Kidney (tissue), 14 donors: ENCODE data around the gene STXBP6. TPM values are rescaled to one million over a fixed set of nuclear protein-coding genes. Genes with fewer than 3 reads are reported as not detected.

Experiments
- DNase-seq, 5 donors: peaks; one replicate each; pipeline ENCODE4 v3.0.0-alpha.2; 2013 to 2020
- FAIRE-seq: peaks from 2 replicates; lab custom pipeline; 2012; peaks lifted over from hg19 to GRCh38; lab: Jason Lieb, UNC
- H3K27ac ChIP-seq, 2 donors: one replicate each; pipeline ENCODE4 v1.7.0; 2013; ENCODE audit warnings: low read depth in 2 of 2, low read length in 2 of 2, inconsistent platforms in 1 of 2
- H3K27me3 ChIP-seq: one replicate; pipeline ENCODE4 v1.7.1; 2013; ENCODE audit warnings: low read length, inconsistent platforms; ENCODE audit not compliant: control insufficient read depth, insufficient read depth
- H3K36me3 ChIP-seq, 3 donors: one replicate each; pipeline versions ENCODE4 v1.7.0 to v1.7.1; 2013; ENCODE audit warnings: low read length in 3 of 3, control low read depth in 1 of 3, inconsistent platforms in 1 of 3; ENCODE audit not compliant: insufficient read depth in 3 of 3, control insufficient read depth in 2 of 3
- H3K4me1 ChIP-seq, 3 donors: one replicate each; pipeline versions ENCODE4 v1.7.0 to v1.7.1; 2013; ENCODE audit warnings: low read length in 3 of 3, inconsistent platforms in 1 of 3, low read depth in 1 of 3; ENCODE audit not compliant: control insufficient read depth in 2 of 3, insufficient read depth in 2 of 3
- H3K4me3 ChIP-seq, 3 donors: one replicate each; pipeline versions ENCODE4 v1.7.0 to v1.8.1; 2013; ENCODE audit warnings: low read length in 3 of 3, control low read depth in 1 of 3, inconsistent platforms in 1 of 3
- H3K9ac ChIP-seq, 3 donors: one replicate each; pipeline versions ENCODE4 v1.7.0 to v1.7.1; 2013; ENCODE audit warnings: low read length in 3 of 3, control low read depth in 1 of 3, inconsistent platforms in 1 of 3
- H3K9me3 ChIP-seq, 3 donors: one replicate each; pipeline versions ENCODE4 v1.7.0 to v1.7.1; 2013; ENCODE audit warnings: low read length in 3 of 3, control low read depth in 1 of 3, inconsistent platforms in 1 of 3; ENCODE audit not compliant: control insufficient read depth in 2 of 3, insufficient read depth in 1 of 3
- intact Hi-C: fragments of 100-400 bp; cut with DNase I; formaldehyde crosslinking; loops from one replicate; pipeline ENCODE4 v1.11.1; 2022
- polyA plus RNA-seq: library from polyadenylated mRNA; stranded (reverse); fragments of 350-450 nt; fragmentation: Illumina TruSeq; extraction: RNeasy Lipid Tissue Mini Kit (QIAGEN cat#74804); gene quantifications from one replicate; pipeline ENCODE4 v1.2.3, GENCODE V29; 2014; ENCODE audit warnings: low read depth, low replicate concordance; ENCODE audit not compliant: insufficient read depth
- total RNA-seq: library from RNA; stranded (reverse); fragmentation: NEBNext Ultra II Directional; extraction: Animal tissue kit (Norgen Biotek cat#: 25700); gene quantifications from one replicate; pipeline ENCODE4 v1.2.1, GENCODE V29; 2021
- TF ChIP-seq, protein P1 (sequence below): IDR thresholded peaks from 3 replicates; pipeline ENCODE4 v1.5.1; 2012; ENCODE audit warnings: mild to moderate bottlenecking, moderate library complexity, borderline replicate concordance; ENCODE audit not compliant: insufficient read depth; ENCODE audit errors: extremely low read depth
- donor health status: control.
- donor health status: control.
- donor health status: control.
- donor health status: control.
- donor health status: control.
- donor health status: DM: yes; HTN: yes; CAD: no.
- donor health status: Normal renal cell carcinoma (clear cell type).

Gene STXBP6
- total and polyA plus RNA-seq, 2 donors from 2014 or later, result 2.8 to 3.9 TPM

- no peak overlapping the region for H3K27ac ChIP-seq
- FAIRE-seq (no peak), DNase-seq (no peak)
- TF ChIP-seq, protein P1, sequence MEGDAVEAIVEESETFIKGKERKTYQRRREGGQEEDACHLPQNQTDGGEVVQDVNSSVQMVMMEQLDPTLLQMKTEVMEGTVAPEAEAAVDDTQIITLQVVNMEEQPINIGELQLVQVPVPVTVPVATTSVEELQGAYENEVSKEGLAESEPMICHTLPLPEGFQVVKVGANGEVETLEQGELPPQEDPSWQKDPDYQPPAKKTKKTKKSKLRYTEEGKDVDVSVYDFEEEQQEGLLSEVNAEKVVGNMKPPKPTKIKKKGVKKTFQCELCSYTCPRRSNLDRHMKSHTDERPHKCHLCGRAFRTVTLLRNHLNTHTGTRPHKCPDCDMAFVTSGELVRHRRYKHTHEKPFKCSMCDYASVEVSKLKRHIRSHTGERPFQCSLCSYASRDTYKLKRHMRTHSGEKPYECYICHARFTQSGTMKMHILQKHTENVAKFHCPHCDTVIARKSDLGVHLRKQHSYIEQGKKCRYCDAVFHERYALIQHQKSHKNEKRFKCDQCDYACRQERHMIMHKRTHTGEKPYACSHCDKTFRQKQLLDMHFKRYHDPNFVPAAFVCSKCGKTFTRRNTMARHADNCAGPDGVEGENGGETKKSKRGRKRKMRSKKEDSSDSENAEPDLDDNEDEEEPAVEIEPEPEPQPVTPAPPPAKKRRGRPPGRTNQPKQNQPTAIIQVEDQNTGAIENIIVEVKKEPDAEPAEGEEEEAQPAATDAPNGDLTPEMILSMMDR, result no peak
- H3K9me3 ChIP-seq, result no peaks in the 10 kb centered on the region
- no peaks in the 10 kb centered on the region for H3K4me1 ChIP-seq
- no peak overlapping the region for H3K4me3 ChIP-seq
- intact Hi-C loops, result no loop called here
- H3K27me3 ChIP-seq, result no peaks in the 10 kb centered on the region
- H3K36me3 ChIP-seq, result no peaks in the 10 kb centered on the region
- H3K9ac ChIP-seq, result no peak overlapping the region
Observed at GRCh38 chr14:24948261-24948847, 101.6 kb downstream of the STXBP6 start.

- TF ChIP-seq, protein P1, result no peak
- H3K9ac ChIP-seq, result no peak overlapping the region
- no peaks in the 10 kb centered on the region for H3K9me3 ChIP-seq
- FAIRE-seq (no peak), DNase-seq (no peak)
- no peak overlapping the region for H3K4me3 ChIP-seq
- H3K4me1 ChIP-seq, result no peaks in the 10 kb centered on the region
- intact Hi-C loops, result no loop called here
- H3K27me3 ChIP-seq, result no peaks in the 10 kb centered on the region
- H3K27ac ChIP-seq, result no peak overlapping the region
- no peaks in the 10 kb centered on the region for H3K36me3 ChIP-seq
Observed at GRCh38 chr14:24947131-24947530, 102.8 kb downstream of the STXBP6 start.

- intact Hi-C loops, result no loop called here
- no peaks in the 10 kb centered on the region for H3K4me1 ChIP-seq
- no peak overlapping the region for H3K4me3 ChIP-seq
- no peak overlapping the region for H3K9ac ChIP-seq
- H3K27ac ChIP-seq, result no peak overlapping the region
- peak in 1 of 5 donors; percentile 20 for DNase-seq
- H3K9me3 ChIP-seq, result no peaks in the 10 kb centered on the region
- TF ChIP-seq, protein P1, result no peak
- no peaks in the 10 kb centered on the region for H3K36me3 ChIP-seq
- no peak for FAIRE-seq
- no peaks in the 10 kb centered on the region for H3K27me3 ChIP-seq
Observed at GRCh38 chr14:24944800-24945199, 105.1 kb downstream of the STXBP6 start.

- Histone ChIP-seq H3K27ac (no peak overlapping the region), H3K27me3 (no peaks in the 10 kb centered on the region), H3K9ac (no peak overlapping the region), H3K4me1 (no peaks in the 10 kb centered on the region), H3K9me3 (no peaks in the 10 kb centered on the region), H3K4me3 (no peak overlapping the region), H3K36me3 (no peaks in the 10 kb centered on the region)
- FAIRE-seq, result no peak
- TF ChIP-seq, protein P1, result no peak
- intact Hi-C loops, result no loop called here
- DNase-seq, result no peak
Observed at GRCh38 chr14:24943024-24943423, 106.9 kb downstream of the STXBP6 start.
